ENCODE results near the gene EME1. TPM values are rescaled to one million over a fixed set of nuclear protein-coding genes. Genes with fewer than 3 reads are reported as not detected.
"Not testable (repeated sequence)": the region's sequence is repeated elsewhere in the genome, so short reads cannot be mapped to it uniquely, and the experiment has no call there.

EME1 gene
- total RNA-seq, 1 donor from 2014 or later, result 1.3 TPM

DNA sequence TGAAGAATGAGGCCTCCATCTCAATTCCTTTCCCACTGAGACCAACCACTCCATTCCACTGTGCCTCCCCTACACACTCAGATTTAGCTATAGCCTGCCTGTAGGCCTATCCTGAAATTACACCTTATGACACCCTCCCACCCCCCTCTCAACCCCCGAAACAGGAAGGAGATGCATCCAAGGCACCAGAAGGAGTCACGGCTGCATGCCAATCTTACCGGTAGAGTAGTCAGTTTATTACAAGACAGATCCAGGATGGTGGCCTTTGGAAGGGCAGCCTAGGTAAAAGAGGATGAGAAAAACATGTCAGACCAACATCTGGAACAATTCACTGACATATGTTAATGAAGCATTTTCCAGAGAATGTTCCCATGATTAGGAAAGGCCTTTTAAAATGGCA, 21.7 kb downstream of the EME1 start:
- Histone ChIP-seq H3K27ac (no peak overlapping the region), H3K4me3 (no peak overlapping the region), H3K9me3 (no peaks in the 10 kb centered on the region), H3K27me3 (no peaks in the 10 kb centered on the region), H3K36me3 (peaks cover 54% of the 10 kb centered on the region), H3K4me1 (peaks cover 23% of the 10 kb centered on the region)
- DNase-seq (no peak), ATAC-seq (no peak)
- TF ChIP-seq CTCF (IDR thresholded peaks at IDR 0.05), result no peak
- intact Hi-C loops (cut with DNase I), result no loop called here

- no peak for TF ChIP-seq CTCF (IDR thresholded peaks at IDR 0.05)
- intact Hi-C loops (cut with DNase I), result no loop called here
- DNase-seq (peak; percentile 76), ATAC-seq (peak; percentile 63)
- Histone ChIP-seq H3K36me3 (peaks cover 37% of the 10 kb centered on the region), H3K27ac (peak overlapping the region; percentile 94), H3K9me3 (no peaks in the 10 kb centered on the region), H3K4me3 (peak overlapping the region; percentile 99), H3K27me3 (no peaks in the 10 kb centered on the region), H3K4me1 (peaks cover 23% of the 10 kb centered on the region)
Observed at GRCh38 chr17:50396261-50397110, 23.5 kb downstream of the EME1 start.

DNA sequence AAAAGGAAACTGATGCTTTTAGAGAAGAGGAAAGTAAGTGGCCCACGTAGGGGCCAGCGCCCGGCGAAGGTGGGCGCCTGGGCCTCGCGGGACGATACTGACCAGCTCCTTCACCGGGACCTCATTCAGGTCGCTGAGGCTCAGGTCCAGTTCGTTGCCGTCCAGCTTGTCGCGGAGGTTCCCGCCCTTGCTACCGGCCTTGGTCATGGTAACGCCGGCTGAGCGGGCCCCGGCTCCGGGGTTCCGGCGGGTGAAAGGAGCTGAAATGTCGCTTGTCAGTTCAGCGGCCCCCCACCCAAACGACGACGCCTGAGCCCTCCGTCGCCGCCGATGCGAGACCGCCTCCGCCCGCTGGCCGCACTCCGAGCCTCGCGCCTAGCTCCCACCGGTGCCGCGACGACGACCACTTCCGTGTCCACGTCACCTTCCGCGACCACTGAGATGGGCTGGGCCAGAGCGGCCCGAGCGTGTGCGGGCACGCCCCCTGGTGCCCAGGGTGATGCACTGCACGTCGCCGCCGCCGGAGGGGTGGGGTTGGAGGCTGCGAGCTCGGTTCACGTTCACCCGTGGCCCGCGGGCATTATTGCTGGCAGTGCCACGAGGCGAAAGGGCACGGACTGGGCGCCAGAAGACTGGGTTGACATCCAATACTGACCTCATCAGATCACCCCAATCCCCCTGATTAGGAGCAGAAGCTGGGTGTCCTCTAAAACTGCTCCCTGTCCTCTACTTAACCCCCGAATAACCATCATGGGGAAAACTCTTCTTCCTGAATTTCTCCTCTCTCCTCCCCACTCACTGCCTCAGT, 24.3 kb downstream of the EME1 start, which contains the start of gene LRRC59:
LRRC59 (minus strand) TSS at position 413 of the 808 bp plus-strand sequence; CDS start at position 207, 206 bp downstream.
- Histone ChIP-seq H3K9me3 (no peaks in the 10 kb centered on the region), H3K27me3 (no peaks in the 10 kb centered on the region), H3K36me3 (peaks cover 28% of the 10 kb centered on the region), H3K4me1 (peaks cover 23% of the 10 kb centered on the region), H3K4me3 (peak within 1 kb of the TSS; percentile 99), H3K27ac (peak within 1 kb of the TSS; percentile 94)
- DNase-seq (peak; percentile 95), ATAC-seq (peak; percentile 100)
- peak; percentile 94 for TF ChIP-seq CTCF (IDR thresholded peaks at IDR 0.05)
- intact Hi-C loops (cut with DNase I), result no loop called here

DNA sequence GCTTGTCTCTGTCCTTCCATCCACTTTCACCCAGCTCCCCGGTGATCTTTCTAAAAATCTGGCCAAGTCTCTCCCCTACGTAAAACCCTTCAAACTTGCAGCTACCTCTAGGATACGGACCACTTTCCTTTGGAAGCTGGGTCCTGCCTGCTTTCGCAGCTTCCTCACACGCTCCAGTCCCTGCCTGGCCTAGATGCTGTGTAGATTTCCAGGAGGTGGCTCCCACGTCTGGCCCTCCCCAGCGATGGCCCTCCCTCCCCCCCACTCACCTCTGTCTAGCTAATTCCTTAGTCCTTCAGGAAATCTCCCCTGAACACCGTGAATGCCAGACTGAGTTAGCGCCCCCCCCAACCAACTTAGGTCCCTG, 24.9 kb downstream of the EME1 start:
- ATAC-seq (no peak), DNase-seq (no peak)
- H3K9me3 ChIP-seq, result no peaks in the 10 kb centered on the region
- peak overlapping the region; percentile 99 for H3K4me3 ChIP-seq
- peaks cover 23% of the 10 kb centered on the region for H3K36me3 ChIP-seq
- H3K4me1 ChIP-seq, result peaks cover 23% of the 10 kb centered on the region
- TF ChIP-seq CTCF (IDR thresholded peaks at IDR 0.05), result no peak
- H3K27ac ChIP-seq, result no peak overlapping the region
- no peaks in the 10 kb centered on the region for H3K27me3 ChIP-seq
- intact Hi-C loops (cut with DNase I), result no loop called here

DNA sequence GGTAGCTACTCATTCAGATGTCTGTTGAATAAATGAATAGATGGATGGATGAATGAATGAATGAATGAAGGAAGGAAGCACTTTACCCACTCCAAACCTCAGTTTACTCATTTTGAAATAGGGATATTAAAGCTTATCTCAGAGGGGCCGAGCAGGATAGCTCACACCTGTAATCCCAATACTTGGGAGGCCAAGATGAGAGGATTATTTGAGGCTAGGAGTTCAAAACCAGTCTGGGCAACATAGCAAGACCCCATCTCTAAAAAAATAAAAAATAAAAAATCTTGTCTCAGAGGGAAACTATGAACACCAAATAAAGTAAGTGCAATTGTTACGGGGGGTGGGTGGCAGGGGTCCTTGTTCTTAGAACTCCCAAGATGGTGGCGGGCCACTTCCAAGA, 25.6 kb downstream of the EME1 start:
- intact Hi-C loops (cut with DNase I); DNase-seq; H3K9me3 ChIP-seq; H3K27me3 ChIP-seq; H3K27ac ChIP-seq; ATAC-seq; H3K4me3 ChIP-seq: not testable (repeated sequence)
- Histone ChIP-seq H3K36me3 (peaks cover 15% of the 10 kb centered on the region), H3K4me1 (peaks cover 23% of the 10 kb centered on the region)

- H3K9me3 ChIP-seq; intact Hi-C loops (cut with DNase I); DNase-seq; H3K27ac ChIP-seq; H3K36me3 ChIP-seq; H3K4me3 ChIP-seq; ATAC-seq; H3K27me3 ChIP-seq: not testable (repeated sequence)
- peaks cover 21% of the 10 kb centered on the region for H3K4me1 ChIP-seq
Observed at GRCh38 chr17:50399591-50399990, 26.6 kb downstream of the EME1 start.

DNA sequence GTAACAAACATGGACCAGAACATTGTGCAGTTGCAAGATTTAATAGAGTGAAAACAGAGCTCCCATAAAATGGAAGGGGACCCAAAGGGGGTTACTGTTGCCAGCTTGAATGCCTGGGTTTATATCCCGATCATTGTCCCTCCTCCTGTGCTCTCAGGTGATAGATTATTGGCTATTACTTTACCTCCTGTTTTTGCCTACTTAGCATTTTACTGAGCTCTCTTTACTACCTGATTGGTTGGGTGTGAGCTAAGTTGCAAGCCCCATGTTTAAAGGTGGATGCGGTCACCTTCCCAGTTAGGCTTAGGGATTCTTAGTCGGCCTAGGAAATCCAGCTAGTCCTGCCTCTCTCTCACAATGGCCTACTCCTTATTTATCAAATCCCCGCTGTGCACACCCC, 32.3 kb downstream of the EME1 start:
- H3K9me3 ChIP-seq; H3K27me3 ChIP-seq; intact Hi-C loops (cut with DNase I); ATAC-seq; H3K4me3 ChIP-seq; H3K4me1 ChIP-seq; H3K27ac ChIP-seq; DNase-seq; H3K36me3 ChIP-seq: not testable (repeated sequence)
